ENCODE measurements around the gene MEIS3. TPM values are rescaled to one million over a fixed set of nuclear protein-coding genes. Genes with fewer than 3 reads are reported as not detected.

MEIS3 gene
- total and polyA plus RNA-seq, 9 of the 15 experiments (the other 6 are each of a cell fraction or from before 2014, with no cell fraction given) = 0.06 to 0.80 (median 0.25) TPM; not detected in 1

GRCh38 chr19:47435196-47435595 is 15.9 kb upstream of the MEIS3 start:
- Histone ChIP-seq H3K9me1 (ENCODE audit: control insufficient read depth, insufficient read depth, low read length) (peaks cover 3% of the 10 kb centered on the region), H3K36me3 (ENCODE audit: control insufficient read depth, insufficient read depth, low read length) (no peaks in the 10 kb centered on the region), H3K4me2 (ENCODE audit: insufficient read depth, low read length) (no peak overlapping the region), H3K9ac (ENCODE audit: insufficient read depth in 1 of 2, low read depth in 2 of 2, low read length in 2 of 2) (no peak overlapping the region), H4K20me1 (replicated peaks; ENCODE audit: control insufficient read depth, insufficient read depth, low read length) (peaks cover 19% of the 10 kb centered on the region; the same call in 1 of the 2 replicates), H3K27me3 (ENCODE audit: control insufficient read depth in 2 of 2, insufficient read depth in 2 of 2, low read length in 2 of 2) (peaks cover 0 to 8% of the 10 kb centered on the region in 2 experiments; a peak in 1 of 5 replicates), H2AFZ (ENCODE audit: low read depth, low read length) (no peak overlapping the region), H3K9me3 (replicated peaks; ENCODE audit: control insufficient read depth, insufficient read depth, low read depth, low read length) (no peaks in the 10 kb centered on the region), H3K79me2 (ENCODE audit: control insufficient read depth, insufficient read depth, low read length) (no peaks in the 10 kb centered on the region), H3K4me3 (no peak overlapping the region), H3K27ac (ENCODE audit: extremely low read depth, low read depth, low read length) (no peak overlapping the region), H3K4me1 (replicated peaks in 1 of 2; ENCODE audit: control insufficient read depth in 2 of 2, insufficient read depth in 2 of 2, low read length in 2 of 2) (peaks cover 0 to 8% of the 10 kb centered on the region in 2 experiments; a peak in 2 of 5 replicates)
- ChIA-PET CTCF (ENCODE audit: low intra/inter-chr PET ratio) (interaction anchor here (0.7 to 4.6 kb wide), 5 partner anchors 9 to 272 kb away, joined by 4 to 79 read pairs (median 10); no protein-coding TSS in a partner anchor), POLR2A (interaction anchor here (2.0 kb wide), 1 partner anchor 11 kb away, joined by 6 read pairs; no protein-coding TSS in a partner anchor)
- intact Hi-C loops (cut with micrococcal nuclease) = loop anchor here (5.0 kb wide), 2 partner anchors 47 to 82 kb away; partner anchors contain the start of genes KPTN and NAPA
- no peak for TF ChIP-seq SREBF1 (IDR thresholded peaks at IDR 0.05; ENCODE audit: borderline replicate concordance, low read depth, low read length)
- no peak for TF ChIP-seq MYC (IDR thresholded peaks at IDR 0.05; ENCODE audit: low read depth, low read length)
- no peak for TF ChIP-seq MYC (CRISPR knock-in tag; IDR thresholded peaks at IDR 0.05; ENCODE audit: borderline replicate concordance, low read depth)
- no peak for TF ChIP-seq PURB (CRISPR knock-in tag; IDR thresholded peaks at IDR 0.05; ENCODE audit: low read depth)
- TF ChIP-seq MBD2 (IDR thresholded peaks at IDR 0.05; ENCODE audit: borderline replicate concordance, low read depth) = no peak
- TF ChIP-seq NRF1 (conservative IDR thresholded peaks at IDR 0.05 in 1 of 2, IDR thresholded peaks at IDR 0.05 in 1 of 2) = no peak
- TF ChIP-seq NCOA2 (IDR thresholded peaks at IDR 0.05; ENCODE audit: partially characterized antibody in 2 of 2) = no peak
- no peak for TF ChIP-seq WHSC1 (IDR thresholded peaks at IDR 0.05; ENCODE audit: low read length)
- no peak for TF ChIP-seq ATF1 (CRISPR knock-in tag; IDR thresholded peaks at IDR 0.05)
- TF ChIP-seq ATF1 (tag; IDR thresholded peaks at IDR 0.05) = no peak
- TF ChIP-seq HEY1 (CRISPR knock-in tag; IDR thresholded peaks at IDR 0.05; ENCODE audit: borderline replicate concordance) = no peak
- TF ChIP-seq BRD9 (IDR thresholded peaks at IDR 0.05; ENCODE audit: low read depth, partially characterized antibody) = no peak
- TF ChIP-seq MTA1 (IDR thresholded peaks at IDR 0.05; ENCODE audit: borderline replicate concordance) = no peak
- no peak for TF ChIP-seq ELF1 (tag; IDR thresholded peaks at IDR 0.05)
- in situ Hi-C loops (cut with MboI) = loop anchor here (5.0 kb wide), 1 partner anchor 262 kb away; no protein-coding TSS in a partner anchor
- no peak for FAIRE-seq
- BruUV-seq (replicated peaks) = no TSS peak
- 10% methylated on average over 12 of the region's 16 CpGs for WGBS (ENCODE audit: insufficient coverage, low coverage, missing lambda C conversion rate)
- no peak for DNase-seq (ENCODE audit: extremely low read depth in 1 of 4, low spot score in 3 of 4)
- ATAC-seq = no peak
